ENCODE data around the gene GULP1. TPM values are rescaled to one million over a fixed set of nuclear protein-coding genes. Genes with fewer than 3 reads are reported as not detected.
"Not testable (repeated sequence)": the region's sequence is repeated elsewhere in the genome, so short reads cannot be mapped to it uniquely, and the experiment has no call there.

GULP1 gene
- total RNA-seq, 4 donors from 2014 or later = 27.1 to 49.0 (median 36.8) TPM

- Histone ChIP-seq H3K4me3 (no peak overlapping the region), H3K36me3 (no peaks in the 10 kb centered on the region), H3K27me3 (no peaks in the 10 kb centered on the region), H3K4me1 (peaks cover 0 to 26% (median 25%) of the 10 kb centered on the region in 4 donors), H3K9me3 (no peaks in the 10 kb centered on the region), H3K27ac (replicated peaks in 1 of 4) (no peak overlapping the region)
- intact Hi-C loops (cut with DNase I) = no loop called here
- DNase-seq (ENCODE audit: extremely low spot score) = no peak
- TF ChIP-seq POLR2AphosphoS5 (IDR thresholded peaks at IDR 0.05) = no peak
- TF ChIP-seq POLR2A (IDR thresholded peaks at IDR 0.05; ENCODE audit: low read depth) = no peak
- TF ChIP-seq CTCF (IDR thresholded peaks at IDR 0.05) = no peak
- TF ChIP-seq EP300 (IDR thresholded peaks at IDR 0.05) = no peak
- WGBS = 57% methylated on average over 2 of the region's 2 CpGs
Measured at GRCh38 chr2:188601391-188601790, 309.7 kb downstream of the GULP1 start.

- no peaks in the 10 kb centered on the region for H3K9me3 ChIP-seq
- no peaks in the 10 kb centered on the region for H3K27me3 ChIP-seq
- intact Hi-C loops (cut with DNase I) = no loop called here
- no peak for DNase-seq (ENCODE audit: extremely low spot score)
- H3K4me1 ChIP-seq = peaks cover 0 to 26% (median 25%) of the 10 kb centered on the region in 4 donors
- H3K36me3 ChIP-seq = no peaks in the 10 kb centered on the region
- H3K4me3 ChIP-seq = no peak overlapping the region
- H3K27ac ChIP-seq (replicated peaks in 1 of 4) = no peak overlapping the region
- TF ChIP-seq POLR2AphosphoS5 (IDR thresholded peaks at IDR 0.05) (no peak), POLR2A (IDR thresholded peaks at IDR 0.05; ENCODE audit: low read depth) (no peak)
Measured at GRCh38 chr2:188601927-188602326, 310.3 kb downstream of the GULP1 start.

- no peak for DNase-seq (ENCODE audit: extremely low spot score)
- TF ChIP-seq EP300 (IDR thresholded peaks at IDR 0.05) = no peak
- Histone ChIP-seq H3K9me3 (no peaks in the 10 kb centered on the region), H3K4me1 (peaks cover 0 to 13% (median 9%) of the 10 kb centered on the region in 4 donors), H3K27me3 (no peaks in the 10 kb centered on the region), H3K27ac (replicated peaks in 1 of 4) (no peak overlapping the region), H3K36me3 (no peaks in the 10 kb centered on the region), H3K4me3 (no peak overlapping the region)
- intact Hi-C loops (cut with DNase I) = no loop called here
- 69% methylated on average over 1 of the region's 1 CpG for WGBS
Measured at GRCh38 chr2:188604579-188604978, 312.9 kb downstream of the GULP1 start.

GRCh38 chr2:188605609-188606584 is 314.2 kb downstream of the GULP1 start:
- Histone ChIP-seq H3K4me1 (peaks cover 0 to 13% (median 10%) of the 10 kb centered on the region in 4 donors), H3K4me3 (peak overlapping the region in 2 of 4 donors; percentile 4)
- H3K27ac ChIP-seq (replicated peaks in 1 of 4); intact Hi-C loops (cut with DNase I); H3K27me3 ChIP-seq; DNase-seq (ENCODE audit: extremely low spot score); H3K36me3 ChIP-seq; H3K9me3 ChIP-seq: not testable (repeated sequence)
- 91% methylated on average over 25 of the region's 39 CpGs for WGBS

GRCh38 chr2:188606596-188606995 is 314.9 kb downstream of the GULP1 start:
- H3K9me3 ChIP-seq; H3K4me3 ChIP-seq; DNase-seq (ENCODE audit: extremely low spot score); H3K36me3 ChIP-seq; H3K27ac ChIP-seq (replicated peaks in 1 of 4); intact Hi-C loops (cut with DNase I); H3K27me3 ChIP-seq: not testable (repeated sequence)
- H3K4me1 ChIP-seq = peaks cover 0 to 14% (median 7%) of the 10 kb centered on the region in 4 donors
- 96% methylated on average over 19 of the region's 30 CpGs for WGBS

- intact Hi-C loops (cut with DNase I) = no loop called here
- 50% methylated on average over 2 of the region's 2 CpGs for whole genome bisulfite sequencing
- no peak for DNase-seq (ENCODE audit: extremely low spot score)
- Histone ChIP-seq H3K9me3 (peaks cover 0 to 6% (median 0%) of the 10 kb centered on the region in 4 donors), H3K27me3 (no peaks in the 10 kb centered on the region), H3K27ac (replicated peaks in 1 of 4) (no peak overlapping the region), H3K4me1 (peaks cover 0 to 14% (median 7%) of the 10 kb centered on the region in 4 donors), H3K36me3 (no peaks in the 10 kb centered on the region), H3K4me3 (no peak overlapping the region)
- no peak for TF ChIP-seq CTCF (IDR thresholded peaks at IDR 0.05)
- no peak for TF ChIP-seq POLR2AphosphoS5 (IDR thresholded peaks at IDR 0.05)
- TF ChIP-seq EP300 (IDR thresholded peaks at IDR 0.05) = no peak
- TF ChIP-seq POLR2A (IDR thresholded peaks at IDR 0.05; ENCODE audit: low read depth) = no peak
Measured at GRCh38 chr2:188607501-188607900, 315.8 kb downstream of the GULP1 start.
